DND-41 (cell line): Measurements from ENCODE around the gene IQCE.

ENCODE experiments used
- ATAC-seq: fragments of 200-7000 bp; cut with Tn5 transposase; 3 replicates; pipeline ENCODE4 v1.9.1; 2021; ENCODE audit warnings: low read depth; ENCODE audit not compliant: insufficient read depth
- DNase-seq: peaks from one replicate; pipeline ENCODE4 v3.0.0-alpha.2; 2020
- H2AFZ ChIP-seq: 2 replicates; pipeline ENCODE4 v1.6.0; 2012; ENCODE audit warnings: low read depth, low read length
- H3K27ac ChIP-seq: 2 replicates; pipeline ENCODE4 v1.5.1; 2012; ENCODE audit warnings: low read length, inconsistent platforms
- H3K27me3 ChIP-seq: fragments of 200-600 bp; sonication (generic); 2 replicates; pipeline ENCODE4 v1.6.0; 2012; ENCODE audit warnings: low read length, mild to moderate bottlenecking, inconsistent platforms; ENCODE audit not compliant: insufficient read depth, poor library complexity
- H3K36me3 ChIP-seq: 2 replicates; pipeline ENCODE4 v1.5.1; 2012; ENCODE audit warnings: low read length, inconsistent platforms; ENCODE audit not compliant: insufficient read depth
- H3K4me1 ChIP-seq: 2 replicates; pipeline ENCODE4 v1.5.1; 2012; ENCODE audit warnings: mild to moderate bottlenecking, low read length; ENCODE audit not compliant: insufficient read depth
- H3K4me2 ChIP-seq: 2 replicates; pipeline ENCODE4 v1.6.0; 2012; ENCODE audit warnings: mild to moderate bottlenecking, moderate library complexity, low read length, inconsistent platforms; ENCODE audit not compliant: insufficient read depth
- H3K4me3 ChIP-seq, 2 experiments: fragments of 200-600 bp in 1 of 2; shearing (Covaris generic) in 1 of 2; 2 replicates each; pipeline ENCODE4 v1.5.1; 2012 to 2016; ENCODE audit warnings: inconsistent platforms in 2 of 2, low read length in 2 of 2, mild to moderate bottlenecking in 2 of 2, low read depth in 1 of 2, moderate library complexity in 1 of 2
- H3K79me2 ChIP-seq: 2 replicates; pipeline ENCODE4 v1.6.0; 2012; ENCODE audit warnings: low read length, inconsistent platforms; ENCODE audit not compliant: insufficient read depth
- H3K9ac ChIP-seq: 2 replicates; pipeline ENCODE4 v1.6.0; 2012; ENCODE audit warnings: low read depth, mild to moderate bottlenecking, inconsistent platforms, low read length, moderate library complexity
- H3K9me3 ChIP-seq: 2 replicates; pipeline ENCODE4 v1.5.1; 2012; ENCODE audit warnings: low read length, moderate library complexity, mild to moderate bottlenecking, inconsistent platforms; ENCODE audit not compliant: insufficient read depth, severe bottlenecking
- H4K20me1 ChIP-seq: 2 replicates; pipeline ENCODE4 v1.6.0; 2012; ENCODE audit warnings: low read length; ENCODE audit not compliant: insufficient read depth
- EZH2 ChIP-seq: IDR thresholded peaks from 3 replicates; pipeline ENCODE4 v1.6.1; 2012; ENCODE audit warnings: borderline replicate concordance, low read depth, mild to moderate bottlenecking, moderate library complexity, low read length, inconsistent platforms; ENCODE audit not compliant: severe bottlenecking
- TF ChIP-seq, protein P1 (sequence below): IDR thresholded peaks from 2 replicates; pipeline ENCODE4 v1.5.1; 2012; ENCODE audit warnings: borderline replicate concordance, low read length, moderate library complexity, mild to moderate bottlenecking; ENCODE audit not compliant: poor library complexity, severe bottlenecking; ENCODE audit errors: extremely low read depth

Gene IQCE

DNA sequence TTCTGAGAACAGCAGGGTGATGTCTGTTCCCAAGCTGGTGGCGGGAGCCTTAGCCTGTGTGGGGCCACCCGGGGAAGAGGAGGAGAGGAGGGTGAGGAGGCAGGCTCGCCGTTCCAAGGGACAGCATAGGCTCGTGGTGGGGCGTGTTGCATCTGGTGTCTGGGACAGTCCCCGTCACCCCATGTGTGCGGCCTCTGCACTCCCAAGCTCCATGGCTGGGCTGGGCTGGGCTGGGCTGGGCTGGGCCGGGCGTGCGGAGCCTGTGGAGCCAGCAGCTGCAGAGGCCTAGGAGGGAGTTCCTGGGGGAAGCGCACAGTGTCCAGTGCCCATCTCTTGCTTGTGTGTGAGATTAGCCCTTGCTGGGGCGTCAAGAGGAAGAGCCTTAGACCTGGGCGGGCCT, 52.1 kb downstream of the IQCE start:
- Histone ChIP-seq H3K79me2 (no peaks in the 10 kb centered on the region), H3K9ac (no peak overlapping the region), H3K4me1 (no peaks in the 10 kb centered on the region), H3K27ac (no peak overlapping the region), H2AFZ (no peak overlapping the region), H3K27me3 (no peaks in the 10 kb centered on the region), H3K36me3 (no peaks in the 10 kb centered on the region), H3K9me3 (no peaks in the 10 kb centered on the region), H3K4me2 (no peak overlapping the region), H4K20me1 (no peaks in the 10 kb centered on the region), H3K4me3 (no peak overlapping the region)
- ATAC-seq (no peak), DNase-seq (no peak)
- TF ChIP-seq EZH2: no peak
- TF ChIP-seq, protein P1, sequence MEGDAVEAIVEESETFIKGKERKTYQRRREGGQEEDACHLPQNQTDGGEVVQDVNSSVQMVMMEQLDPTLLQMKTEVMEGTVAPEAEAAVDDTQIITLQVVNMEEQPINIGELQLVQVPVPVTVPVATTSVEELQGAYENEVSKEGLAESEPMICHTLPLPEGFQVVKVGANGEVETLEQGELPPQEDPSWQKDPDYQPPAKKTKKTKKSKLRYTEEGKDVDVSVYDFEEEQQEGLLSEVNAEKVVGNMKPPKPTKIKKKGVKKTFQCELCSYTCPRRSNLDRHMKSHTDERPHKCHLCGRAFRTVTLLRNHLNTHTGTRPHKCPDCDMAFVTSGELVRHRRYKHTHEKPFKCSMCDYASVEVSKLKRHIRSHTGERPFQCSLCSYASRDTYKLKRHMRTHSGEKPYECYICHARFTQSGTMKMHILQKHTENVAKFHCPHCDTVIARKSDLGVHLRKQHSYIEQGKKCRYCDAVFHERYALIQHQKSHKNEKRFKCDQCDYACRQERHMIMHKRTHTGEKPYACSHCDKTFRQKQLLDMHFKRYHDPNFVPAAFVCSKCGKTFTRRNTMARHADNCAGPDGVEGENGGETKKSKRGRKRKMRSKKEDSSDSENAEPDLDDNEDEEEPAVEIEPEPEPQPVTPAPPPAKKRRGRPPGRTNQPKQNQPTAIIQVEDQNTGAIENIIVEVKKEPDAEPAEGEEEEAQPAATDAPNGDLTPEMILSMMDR: no peak

DNA sequence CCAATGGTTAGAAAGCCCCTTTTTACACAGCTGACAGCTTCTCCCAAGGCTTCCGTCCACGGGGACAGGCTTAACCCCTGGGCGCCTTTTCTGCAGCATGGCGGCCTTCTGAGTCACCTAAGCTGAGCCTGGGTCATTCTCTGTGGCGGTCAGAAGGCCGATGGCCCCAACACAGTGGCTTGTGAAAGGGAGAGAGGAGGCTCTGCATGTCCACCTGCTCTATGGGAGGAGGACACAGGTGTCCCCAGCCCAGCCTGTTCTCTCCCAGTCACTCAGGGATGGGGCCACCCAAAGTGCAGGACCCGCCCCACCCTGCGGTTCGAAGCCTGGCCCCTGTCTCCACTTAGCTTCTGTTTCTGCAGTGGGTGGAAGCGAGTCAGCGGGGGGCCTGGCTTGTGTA, 52.6 kb downstream of the IQCE start:
- Histone ChIP-seq H3K27ac (no peak overlapping the region), H4K20me1 (no peaks in the 10 kb centered on the region), H3K9ac (no peak overlapping the region), H3K4me3 (no peak overlapping the region), H3K79me2 (no peaks in the 10 kb centered on the region), H3K4me2 (no peak overlapping the region), H3K27me3 (no peaks in the 10 kb centered on the region), H3K9me3 (no peaks in the 10 kb centered on the region), H3K36me3 (no peaks in the 10 kb centered on the region), H3K4me1 (no peaks in the 10 kb centered on the region), H2AFZ (no peak overlapping the region)
- DNase-seq (no peak), ATAC-seq (no peak)
- TF ChIP-seq, protein P1: no peak

DNA sequence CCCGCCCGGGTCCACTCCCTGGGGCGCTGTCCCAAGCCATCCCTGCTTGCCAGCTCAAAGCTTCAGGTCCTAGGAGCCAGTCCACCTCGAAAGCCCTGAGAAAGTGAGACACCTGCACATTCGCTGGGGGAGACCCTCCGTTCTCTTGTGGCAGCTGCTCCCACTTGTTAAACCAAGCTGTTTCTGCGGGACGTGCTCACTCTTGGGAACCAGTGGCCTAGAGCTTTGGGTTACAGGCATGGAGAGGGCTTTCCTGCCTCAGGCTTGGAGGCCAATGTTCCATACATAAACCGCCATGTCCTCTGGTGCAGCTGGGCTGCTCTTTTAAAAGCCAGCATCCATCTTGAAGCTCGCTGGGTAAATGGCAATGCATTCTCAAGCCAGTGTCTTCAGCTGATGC, 53.1 kb downstream of the IQCE start:
- no peak overlapping the region for H3K9ac ChIP-seq
- ATAC-seq: no peak
- H2AFZ ChIP-seq: no peak overlapping the region
- TF ChIP-seq, protein P1: no peak
- no peak for TF ChIP-seq EZH2
- H3K36me3 ChIP-seq: no peaks in the 10 kb centered on the region
- no peaks in the 10 kb centered on the region for H3K9me3 ChIP-seq
- no peak overlapping the region for H3K4me2 ChIP-seq
- no peaks in the 10 kb centered on the region for H3K4me1 ChIP-seq
- H3K27me3 ChIP-seq: no peaks in the 10 kb centered on the region
- no peak for DNase-seq
- no peaks in the 10 kb centered on the region for H4K20me1 ChIP-seq
- no peak overlapping the region for H3K27ac ChIP-seq
- H3K4me3 ChIP-seq: no peak overlapping the region
- H3K79me2 ChIP-seq: no peaks in the 10 kb centered on the region

DNA sequence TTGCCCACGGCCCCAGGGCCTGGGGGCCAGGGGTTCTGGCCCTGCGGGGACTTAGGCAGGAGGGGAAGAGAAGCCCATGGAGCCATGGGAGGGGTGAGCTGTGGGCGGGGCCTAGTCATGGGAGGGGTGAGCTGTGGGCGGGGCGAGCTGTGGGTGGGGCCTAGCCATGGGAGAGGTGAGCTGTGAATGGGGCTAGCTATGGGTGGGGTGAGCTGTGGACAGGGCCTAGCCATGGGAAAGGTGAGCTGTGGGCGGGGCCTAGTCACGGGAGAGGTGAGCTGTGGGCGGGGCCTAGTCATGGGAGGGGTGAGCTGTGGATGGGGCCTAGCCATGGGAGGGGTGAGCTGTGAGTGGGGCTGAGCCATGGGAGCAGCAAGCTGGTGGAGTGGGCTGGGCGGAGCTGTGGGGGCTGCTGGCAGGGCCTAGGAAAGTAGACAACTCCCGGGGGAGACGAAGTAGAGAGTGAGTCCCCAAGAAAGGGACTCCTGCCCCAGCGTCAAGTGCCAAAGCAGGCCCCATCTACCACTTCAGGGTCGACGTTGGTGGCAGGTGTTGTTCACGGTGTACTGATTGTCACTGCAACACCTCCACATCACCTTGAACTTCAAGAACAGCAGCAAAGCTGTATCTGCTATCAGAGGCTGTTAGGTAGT, 53.8 kb downstream of the IQCE start:
- H3K27me3 ChIP-seq: no peaks in the 10 kb centered on the region
- H3K27ac ChIP-seq: no peak overlapping the region
- no peaks in the 10 kb centered on the region for H3K9me3 ChIP-seq
- H2AFZ ChIP-seq: no peak overlapping the region
- H3K36me3 ChIP-seq: no peaks in the 10 kb centered on the region
- TF ChIP-seq, protein P1: no peak
- TF ChIP-seq EZH2: no peak
- ATAC-seq (peak; percentile 53; the same call in 1 of the 3 replicates), DNase-seq (no peak)
- H3K4me2 ChIP-seq: no peak overlapping the region
- H3K79me2 ChIP-seq: no peaks in the 10 kb centered on the region
- H3K4me3 ChIP-seq: no peak overlapping the region
- no peaks in the 10 kb centered on the region for H3K4me1 ChIP-seq
- H4K20me1 ChIP-seq: no peaks in the 10 kb centered on the region
- no peak overlapping the region for H3K9ac ChIP-seq
